GM19324 (cell line): ENCODE data around the gene DPY30.

Source experiments
- ATAC-seq: cut with Tn5 transposase; IDR thresholded peaks from one replicate; pipeline ENCODE4 v1.9.1; 2021; ENCODE audit warnings: mild to moderate bottlenecking, moderate library complexity; ENCODE audit not compliant: unreplicated experiment, low FRiP score

The DPY30 gene

DNA sequence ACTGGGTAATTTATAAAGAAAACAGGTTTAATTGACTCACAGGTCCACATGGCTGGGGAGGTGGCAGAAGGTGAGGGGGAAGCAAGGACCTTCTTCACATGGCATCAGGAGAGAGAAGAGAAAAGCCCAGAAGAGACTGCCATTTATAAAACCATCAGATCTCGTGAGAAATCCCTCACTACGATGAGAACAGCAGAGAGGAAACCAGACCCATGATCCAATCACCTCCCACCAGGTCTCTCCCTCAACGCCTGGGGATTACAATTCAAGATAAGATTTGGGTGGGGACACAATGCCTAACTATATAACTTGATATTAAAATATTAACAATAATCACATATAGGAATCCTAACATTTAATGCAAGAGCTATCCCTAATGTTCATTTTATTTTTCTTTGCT lies 60.6 kb downstream of the DPY30 start:
- no peak for ATAC-seq

DNA sequence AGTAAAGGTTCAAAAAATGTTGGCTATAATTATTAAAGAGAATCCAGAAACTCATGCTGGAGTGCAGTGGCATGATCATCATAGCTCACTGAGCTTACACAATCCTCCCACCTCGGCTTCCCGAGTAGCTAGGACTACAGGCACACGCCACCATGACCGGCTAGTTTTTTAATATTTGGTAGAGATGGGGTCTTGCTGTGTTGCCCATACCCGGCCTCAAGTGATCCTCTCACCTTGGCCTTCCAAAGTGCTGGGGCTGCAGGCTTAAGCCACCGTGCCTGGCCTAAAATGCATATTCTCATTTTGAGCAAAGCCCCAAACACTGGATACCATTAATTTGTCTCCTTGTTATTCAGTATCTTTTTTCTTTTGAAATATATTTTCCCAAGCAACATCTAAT lies 61.2 kb downstream of the DPY30 start:
- ATAC-seq = no peak
